Activated T-helper 9 cell treated with anti-CD3 and anti-CD28 coated beads, Interleukin-2, amount 50 U/mL, for 16 hours (primary cell): ENCODE results near the gene RPAP2.

Experiments used
- DNase-seq: peaks from one replicate; pipeline ENCODE4 v3.0.0-alpha.2; 2020; ENCODE audit warnings: low read depth

RPAP2 gene

GRCh38 chr1:92447033-92447681 lies 148.3 kb downstream of the RPAP2 start:
- no peak for DNase-seq

DNA sequence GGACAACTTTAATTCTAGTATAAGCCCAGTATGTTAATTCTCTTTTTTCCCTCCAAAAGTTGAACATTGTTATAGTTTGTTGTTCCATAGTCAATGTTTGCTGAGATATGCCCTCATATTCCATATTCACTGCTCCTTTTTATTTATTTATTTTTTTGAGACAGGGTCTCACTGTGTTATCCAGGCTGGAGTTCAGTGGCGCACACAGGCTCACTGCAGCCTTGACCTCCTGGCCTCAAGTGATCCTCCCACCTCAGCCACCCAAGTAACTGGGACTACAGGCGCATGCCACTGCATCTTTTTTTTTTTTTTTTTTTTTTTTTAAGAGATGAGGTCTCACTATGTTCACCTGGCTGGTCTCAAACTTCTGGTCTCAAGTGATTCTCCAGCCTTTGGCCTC lies 149.1 kb downstream of the RPAP2 start:
- DNase-seq: no peak
